ENCODE measurements around the gene CLEC14A. TPM values are rescaled to one million over a fixed set of nuclear protein-coding genes. Genes with fewer than 3 reads are reported as not detected.

The CLEC14A gene
- 10 to 100 TPM in 1 of 3 donors, 1 to 10 TPM in 2; 4.3 to 10.5 (median 9.1) TPM for total RNA-seq
- long read RNA-seq, donor 1, transcript CLEC14A-201 (1 exons, 2,267 nt): major isoform, 28 of 28 reads
- long read RNA-seq, donor 1, partial matches to known transcripts: 0 of 28 reads
- long read RNA-seq, donor 1, other reads (novel, unspliced or antisense): 0 of 28 reads
- long read RNA-seq, donor 2, transcript CLEC14A-201 (1 exons, 2,267 nt): major isoform, 17 of 17 reads
- long read RNA-seq, donor 2, partial matches to known transcripts: 0 of 17 reads
- long read RNA-seq, donor 2, other reads (novel, unspliced or antisense): 0 of 17 reads

DNA sequence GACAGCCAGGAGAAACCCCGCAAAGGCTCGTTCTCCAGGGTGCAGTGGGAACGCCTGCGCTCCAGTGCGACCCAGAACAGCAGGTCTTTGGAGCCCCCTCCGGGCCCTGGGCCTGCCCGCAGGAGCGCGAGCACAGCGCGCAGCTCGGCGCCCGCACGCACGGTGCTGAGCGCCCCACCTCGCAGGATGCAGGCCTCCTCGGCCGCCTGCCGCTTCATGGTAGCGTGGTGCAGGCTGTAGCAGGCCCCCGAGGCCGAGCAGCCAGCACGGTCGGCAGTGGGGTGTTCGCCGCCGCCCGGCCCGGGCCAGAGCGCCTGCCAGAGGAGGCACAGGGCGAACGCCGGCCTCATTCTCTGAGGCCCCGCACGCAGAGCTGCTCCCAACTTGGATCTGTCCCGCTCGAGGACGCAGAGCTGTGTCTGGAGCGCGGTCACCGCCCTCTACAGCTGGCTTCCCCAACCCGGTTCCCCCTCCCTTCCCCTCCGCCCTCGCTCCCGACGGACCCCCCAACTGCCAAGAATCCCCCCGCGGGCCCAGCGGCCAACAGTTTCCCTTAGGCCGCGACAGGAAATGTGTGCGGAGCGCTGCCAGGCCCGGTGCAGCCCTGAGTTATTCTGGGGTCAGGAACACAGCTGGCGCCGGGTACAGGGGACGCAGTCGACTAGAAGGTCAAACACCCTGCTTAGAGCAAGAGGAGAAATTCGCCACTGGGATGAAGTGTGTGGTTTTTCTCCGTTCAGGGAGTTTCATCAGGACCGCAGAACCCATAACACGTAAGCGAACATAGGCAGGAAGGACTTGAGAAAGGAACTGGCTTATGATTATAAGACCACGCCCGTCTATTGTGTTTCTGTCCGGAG lies at the start of gene CLEC14A:
CLEC14A (minus strand) TSS at position 421 of the 860 bp plus-strand sequence; CDS start at position 350, 71 bp downstream.
- DNase-seq (peak; percentile 3 to 47 (median 27)), ATAC-seq (peak; percentile 38)
- no peak for TF ChIP-seq CTCF (IDR thresholded peaks at IDR 0.05)
- H3K4me3 ChIP-seq: no peak within 1 kb of the TSS
- H3K4me1 ChIP-seq (ENCODE audit: low read depth): no peaks in the 10 kb centered on the region
- H3K9me3 ChIP-seq: no peaks in the 10 kb centered on the region
- intact Hi-C loops (cut with DNase I, micrococcal nuclease): no loop called here
- H3K36me3 ChIP-seq (ENCODE audit: low read depth): no peaks in the 10 kb centered on the region

DNA sequence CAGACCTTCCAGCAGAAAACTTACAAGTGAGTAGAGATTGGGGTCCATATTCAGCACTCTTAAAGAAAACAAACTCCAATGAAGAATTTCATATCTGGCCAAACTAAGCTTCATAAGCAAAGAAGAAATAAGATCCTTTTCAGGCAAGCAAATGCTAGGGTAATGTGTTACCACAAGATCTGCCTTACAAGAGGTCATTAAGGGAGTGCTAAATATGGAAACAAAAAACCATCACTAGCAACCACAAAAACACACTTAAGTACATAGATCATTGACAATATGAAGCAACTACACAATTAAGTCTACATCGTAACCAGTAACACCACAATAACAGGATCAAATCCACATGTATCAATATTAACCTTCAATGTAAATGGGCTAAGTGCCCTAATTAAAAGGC lies 47.1 kb upstream of the CLEC14A start:
- H3K36me3 ChIP-seq (ENCODE audit: low read depth): no peaks in the 10 kb centered on the region
- no peak overlapping the region for H3K4me3 ChIP-seq
- no peaks in the 10 kb centered on the region for H3K4me1 ChIP-seq (ENCODE audit: low read depth)
- intact Hi-C loops (cut with DNase I, micrococcal nuclease): loop anchor here in 1 of 2 donors (10.0 kb wide), 1 partner anchor 368 kb away; no protein-coding TSS in a partner anchor
- TF ChIP-seq CTCF (IDR thresholded peaks at IDR 0.05): no peak
- H3K9me3 ChIP-seq: no peaks in the 10 kb centered on the region
- ATAC-seq (no peak), DNase-seq (no peak)

DNA sequence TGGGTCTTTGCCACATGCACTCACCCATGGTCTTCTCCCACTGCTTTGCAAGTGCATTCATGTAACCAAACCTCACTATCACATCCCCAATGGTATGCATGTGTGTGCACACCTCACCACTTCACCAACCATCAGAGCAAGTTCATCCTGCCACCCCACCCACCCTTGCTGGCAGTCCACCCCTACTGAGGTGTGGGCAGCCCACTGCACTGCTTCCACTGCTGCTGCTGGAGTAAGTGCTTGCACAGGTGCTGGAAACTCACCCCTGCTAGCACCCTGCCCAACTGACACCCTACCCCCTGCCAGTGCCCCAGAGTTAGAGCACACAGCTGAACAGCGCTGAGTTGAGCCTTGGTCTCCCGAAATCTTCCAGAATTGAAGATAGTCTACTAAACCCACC lies 46.1 kb upstream of the CLEC14A start:
- ATAC-seq: no peak
- DNase-seq: peak in 1 of 3 donors; percentile 18

DNA sequence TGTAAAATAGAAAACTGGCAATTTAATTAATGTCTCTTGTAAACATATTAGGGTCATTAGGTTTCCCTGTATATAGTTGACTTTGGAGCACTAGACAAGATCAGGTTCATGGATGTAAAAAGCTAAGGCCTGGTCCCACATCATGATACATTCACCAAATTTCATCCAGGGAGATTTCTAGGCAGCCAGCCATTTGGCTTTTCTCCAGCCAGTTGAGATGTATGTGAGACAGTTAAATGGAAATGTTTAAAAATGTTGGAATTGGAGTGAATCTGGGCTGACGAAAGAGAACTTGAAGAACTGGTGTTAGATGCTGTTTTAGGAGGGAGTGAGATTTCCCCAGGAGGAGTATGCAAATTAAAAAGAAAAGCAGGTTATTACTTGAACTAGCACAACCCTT lies 41.8 kb upstream of the CLEC14A start:
- DNase-seq: no peak
- Histone ChIP-seq H3K4me3 (no peak overlapping the region), H3K36me3 (ENCODE audit: low read depth) (no peaks in the 10 kb centered on the region), H3K9me3 (no peaks in the 10 kb centered on the region), H3K4me1 (ENCODE audit: low read depth) (no peaks in the 10 kb centered on the region)
- no peak for TF ChIP-seq CTCF (IDR thresholded peaks at IDR 0.05)
- intact Hi-C loops (cut with DNase I, micrococcal nuclease): no loop called here
- ATAC-seq: no peak

More for the DNA sequence above, 46.1 kb upstream of the CLEC14A start:
- no peaks in the 10 kb centered on the region for H3K9me3 ChIP-seq
- no peak for TF ChIP-seq CTCF (IDR thresholded peaks at IDR 0.05)
- H3K36me3 ChIP-seq (ENCODE audit: low read depth): no peaks in the 10 kb centered on the region
- no peaks in the 10 kb centered on the region for H3K4me1 ChIP-seq (ENCODE audit: low read depth)
- intact Hi-C loops (cut with DNase I, micrococcal nuclease): loop anchor here in 1 of 2 donors (10.0 kb wide), 1 partner anchor 367 kb away; no protein-coding TSS in a partner anchor
- no peak overlapping the region for H3K4me3 ChIP-seq

DNA sequence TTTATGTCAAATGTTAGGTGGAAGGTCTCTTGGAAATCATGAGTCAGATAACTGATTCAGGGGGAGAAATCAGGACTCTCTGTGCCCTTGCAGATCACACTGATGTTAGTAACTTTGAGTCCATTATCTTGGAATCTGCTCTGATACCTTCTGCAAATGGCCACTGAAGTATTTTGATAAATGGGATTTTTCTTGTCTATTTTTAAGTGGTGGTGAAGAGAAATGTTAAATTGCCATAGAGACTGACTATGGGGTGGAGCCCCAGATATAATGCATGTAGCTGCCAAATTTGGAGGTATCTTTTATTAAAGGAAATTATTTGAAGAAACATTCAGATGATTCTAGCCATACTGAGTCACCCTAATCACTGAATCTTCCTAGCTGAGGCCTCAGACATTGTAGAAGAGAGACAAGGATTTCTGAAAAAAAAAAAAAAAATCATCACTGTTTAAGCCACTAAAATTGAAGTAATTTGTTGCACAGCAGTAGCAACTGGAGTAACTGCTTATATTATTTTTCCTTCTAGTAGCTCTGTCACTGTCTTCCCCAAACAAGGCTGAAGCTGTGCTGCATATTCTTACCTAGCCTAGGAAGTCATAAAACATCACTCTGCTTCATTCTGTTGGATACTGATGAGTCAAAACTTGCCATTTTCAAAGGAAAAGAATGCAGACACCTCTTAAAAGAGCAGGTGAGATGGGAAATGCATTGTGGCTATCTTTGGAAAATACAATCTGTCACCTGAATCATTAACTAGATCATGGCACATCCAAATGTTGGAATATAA lies 36.0 kb upstream of the CLEC14A start:
- ATAC-seq (no peak), DNase-seq (no peak)
- Histone ChIP-seq H3K4me3 (no peak overlapping the region), H3K9me3 (no peaks in the 10 kb centered on the region), H3K36me3 (ENCODE audit: low read depth) (no peaks in the 10 kb centered on the region), H3K4me1 (ENCODE audit: low read depth) (no peaks in the 10 kb centered on the region)
- intact Hi-C loops (cut with DNase I, micrococcal nuclease): no loop called here
- TF ChIP-seq CTCF (IDR thresholded peaks at IDR 0.05): no peak

Measured in mucosa of descending colon (tissue), 3 donors.